Stimulated activated CD4-positive, alpha-beta T cell treated with anti-CD3 and anti-CD28 coated beads, Interleukin-12 subunit alpha, Interleukin-12 subunit beta, amount 100 ng/mL, for 48 hours (primary cell): Measurements from ENCODE around the gene CSNK1D.

ENCODE experiments used
- DNase-seq, 3 donors: peaks; one replicate each; pipeline ENCODE4 v3.0.0-alpha.2; 2020; ENCODE audit warnings: low read depth in 2 of 3, low spot score in 1 of 3

Gene CSNK1D

GRCh38 chr17:82241183-82241925 is 32.1 kb downstream of the CSNK1D start:
- peak in 2 of 3 donors; percentile 39 to 46 for DNase-seq

- no peak for DNase-seq
These were observed 32.9 kb downstream of the CSNK1D start for GRCh38 chr17:82240506-82241182.

GRCh38 chr17:82239926-82240505 is 33.5 kb downstream of the CSNK1D start:
- no peak for DNase-seq

- no peak for DNase-seq
These were observed 34.0 kb downstream of the CSNK1D start for GRCh38 chr17:82239401-82239925.

GRCh38 chr17:82238472-82239201 is 34.9 kb downstream of the CSNK1D start:
- DNase-seq, result peak; percentile 55 to 72 (median 64)

GRCh38 chr17:82237746-82238471 is 35.6 kb downstream of the CSNK1D start:
- DNase-seq, result no peak

- DNase-seq, result no peak
These were observed 36.3 kb downstream of the CSNK1D start for GRCh38 chr17:82237083-82237745.

- peak; percentile 44 to 62 (median 58) for DNase-seq
These were observed 37.1 kb downstream of the CSNK1D start for GRCh38 chr17:82236142-82236971.

- no peak for DNase-seq
These were observed 37.7 kb downstream of the CSNK1D start for GRCh38 chr17:82235775-82236141.

GRCh38 chr17:82235056-82235774 is 38.3 kb downstream of the CSNK1D start:
- DNase-seq, result no peak

- no peak for DNase-seq
These were observed 39.1 kb downstream of the CSNK1D start for GRCh38 chr17:82234211-82235055.

GRCh38 chr17:82232876-82233785 is 40.4 kb downstream of the CSNK1D start:
- DNase-seq, result no peak

GRCh38 chr17:82232322-82232820 is 41.1 kb downstream of the CSNK1D start:
- no peak for DNase-seq

- no peak for DNase-seq
These were observed 41.8 kb downstream of the CSNK1D start for GRCh38 chr17:82231562-82232321.

GRCh38 chr17:82231312-82231561 is 42.3 kb downstream of the CSNK1D start:
- no peak for DNase-seq
